Activated CD4-positive, alpha-beta T cell treated with anti-CD3 and anti-CD28 coated beads, Interleukin-2, Interleukin-4, amounts not matched to agents 100 ng/mL and 50 ng/mL, durations not matched to agents 16 hours and 8 hours (primary cell): ENCODE results near the gene CDC14A.

Source experiments
- DNase-seq: peaks from one replicate; pipeline ENCODE4 v3.0.0-alpha.2; 2020; ENCODE audit warnings: low spot score

CDC14A gene

GRCh38 chr1:100539836-100540536 lies 187.7 kb downstream of the CDC14A start:
- no peak for DNase-seq

- no peak for DNase-seq
These were observed 190.0 kb downstream of the CDC14A start for GRCh38 chr1:100542285-100542684.

- DNase-seq: peak; percentile 50
These were observed 191.3 kb downstream of the CDC14A start for GRCh38 chr1:100543640-100544039.

GRCh38 chr1:100544791-100545190 lies 192.5 kb downstream of the CDC14A start:
- DNase-seq: no peak

- no peak for DNase-seq
These were observed 193.5 kb downstream of the CDC14A start for GRCh38 chr1:100545855-100546254.

GRCh38 chr1:100552031-100552430 lies 199.7 kb downstream of the CDC14A start:
- no peak for DNase-seq

- DNase-seq: no peak
These were observed 200.6 kb downstream of the CDC14A start for GRCh38 chr1:100552922-100553321.

- no peak for DNase-seq
These were observed 203.9 kb downstream of the CDC14A start for GRCh38 chr1:100556181-100556580.

GRCh38 chr1:100556925-100557605 lies 204.8 kb downstream of the CDC14A start:
- DNase-seq: no peak

GRCh38 chr1:100557606-100557953 lies 205.3 kb downstream of the CDC14A start:
- DNase-seq: no peak

- DNase-seq: no peak
These were observed 213.2 kb downstream of the CDC14A start for GRCh38 chr1:100565533-100565932.

GRCh38 chr1:100565937-100566699 lies 213.8 kb downstream of the CDC14A start:
- DNase-seq: no peak

GRCh38 chr1:100567062-100567461 lies 214.8 kb downstream of the CDC14A start:
- no peak for DNase-seq
